ENCODE measurements around the gene MMEL1.

Gene MMEL1

DNA sequence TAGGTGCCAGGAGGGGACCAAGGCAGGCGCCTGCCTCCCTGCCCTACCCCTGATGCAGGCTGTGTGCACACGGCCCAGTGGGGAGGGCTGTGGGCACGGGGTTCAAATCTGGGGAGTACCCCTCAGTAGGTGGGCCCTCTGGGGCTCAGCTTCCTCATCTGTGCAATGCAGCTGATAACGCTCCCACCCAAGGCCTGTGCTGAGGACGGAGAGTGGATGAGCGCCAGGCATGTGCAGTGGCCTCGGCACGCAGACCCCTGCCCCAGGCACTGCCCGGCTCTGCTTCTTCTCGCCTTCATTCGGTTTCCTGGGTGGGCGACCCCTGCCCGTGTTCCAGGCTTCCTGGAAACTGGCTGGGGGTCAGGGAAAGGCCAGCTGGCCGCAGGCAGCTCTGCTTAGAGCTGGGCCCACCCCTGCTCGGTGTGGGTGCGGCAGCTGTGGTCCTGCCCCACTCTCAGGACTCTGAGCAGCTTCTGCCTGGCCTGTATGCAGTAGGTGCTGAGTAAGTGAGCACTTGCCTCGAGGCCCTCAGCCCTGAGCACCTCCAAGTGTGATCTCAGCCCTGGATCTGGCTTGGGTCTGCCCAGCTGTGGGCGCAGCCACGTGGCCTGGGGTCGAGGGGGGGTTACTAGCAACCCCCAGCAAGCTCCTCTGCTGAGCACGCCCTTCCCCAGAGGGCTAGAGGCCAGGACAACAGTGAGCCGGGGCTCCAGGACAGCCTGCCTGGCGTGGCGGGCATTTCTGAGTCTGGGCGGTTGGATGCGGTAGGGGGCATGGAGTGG is 88.5 kb downstream of the MMEL1 start:
- DNase-seq (ENCODE audit: low read depth in 3 of 3), result no peak

DNA sequence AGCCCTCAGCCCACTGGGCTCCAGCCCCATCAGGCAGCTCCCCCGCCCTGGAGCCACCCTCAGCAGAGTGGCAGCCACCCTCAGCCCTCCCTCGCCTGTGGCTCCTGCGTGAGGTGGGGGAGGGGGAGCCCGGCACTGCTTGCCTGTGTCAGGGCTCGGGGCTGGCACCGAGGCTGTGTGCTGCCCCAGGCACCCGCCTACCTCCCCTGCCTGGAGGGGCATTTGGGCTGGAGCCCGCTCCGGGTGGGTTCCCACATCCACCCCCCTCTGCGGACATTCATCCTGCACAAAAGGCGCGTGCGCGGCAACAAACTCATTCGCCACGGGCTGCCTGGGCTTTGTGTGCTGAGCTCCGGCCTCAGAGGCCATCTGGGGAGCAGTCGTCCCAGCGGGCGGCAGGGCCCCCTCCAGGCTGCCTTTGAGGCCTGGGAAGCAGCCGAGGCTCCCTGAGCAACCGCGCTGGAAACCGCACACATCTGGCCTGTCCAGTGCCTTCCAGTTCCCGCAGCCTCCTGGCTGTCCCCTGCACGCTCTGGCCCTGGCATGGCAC is 89.2 kb downstream of the MMEL1 start:
- DNase-seq (ENCODE audit: low read depth in 3 of 3), result no peak

DNA sequence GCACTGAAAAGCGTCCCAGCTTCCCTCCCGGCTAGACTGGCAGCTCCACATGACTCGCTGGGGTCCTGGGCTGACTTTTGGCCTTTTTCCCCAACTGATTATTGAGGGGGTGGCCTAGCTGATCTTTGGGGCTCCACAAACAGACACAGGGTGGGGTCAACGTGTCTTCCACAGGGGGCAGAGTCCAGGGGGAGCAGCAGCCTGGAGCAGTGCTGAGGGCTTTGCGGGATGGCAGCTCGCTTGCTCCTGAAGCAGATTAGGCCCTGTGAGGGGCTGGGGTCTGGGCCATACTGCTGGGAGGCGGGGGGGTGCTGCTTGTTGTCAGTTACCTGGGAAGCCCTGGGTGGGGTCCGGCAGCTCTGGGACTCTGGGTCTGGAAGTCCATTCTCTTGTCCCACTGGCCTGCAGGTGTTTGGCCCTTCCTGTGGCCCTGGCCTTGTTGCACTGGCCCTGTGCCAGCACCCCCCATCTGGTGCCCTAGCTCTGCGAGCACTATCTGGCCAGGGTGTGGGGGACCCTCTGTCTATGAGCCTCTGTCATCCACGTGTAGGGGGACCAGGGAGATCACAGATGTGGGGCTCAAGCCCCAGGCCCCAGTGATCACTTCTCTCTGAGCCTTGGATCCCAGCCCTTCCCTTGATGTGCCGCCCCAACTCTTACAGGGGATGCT is 90.4 kb downstream of the MMEL1 start:
- no peak for DNase-seq (ENCODE audit: low read depth in 3 of 3)

DNA sequence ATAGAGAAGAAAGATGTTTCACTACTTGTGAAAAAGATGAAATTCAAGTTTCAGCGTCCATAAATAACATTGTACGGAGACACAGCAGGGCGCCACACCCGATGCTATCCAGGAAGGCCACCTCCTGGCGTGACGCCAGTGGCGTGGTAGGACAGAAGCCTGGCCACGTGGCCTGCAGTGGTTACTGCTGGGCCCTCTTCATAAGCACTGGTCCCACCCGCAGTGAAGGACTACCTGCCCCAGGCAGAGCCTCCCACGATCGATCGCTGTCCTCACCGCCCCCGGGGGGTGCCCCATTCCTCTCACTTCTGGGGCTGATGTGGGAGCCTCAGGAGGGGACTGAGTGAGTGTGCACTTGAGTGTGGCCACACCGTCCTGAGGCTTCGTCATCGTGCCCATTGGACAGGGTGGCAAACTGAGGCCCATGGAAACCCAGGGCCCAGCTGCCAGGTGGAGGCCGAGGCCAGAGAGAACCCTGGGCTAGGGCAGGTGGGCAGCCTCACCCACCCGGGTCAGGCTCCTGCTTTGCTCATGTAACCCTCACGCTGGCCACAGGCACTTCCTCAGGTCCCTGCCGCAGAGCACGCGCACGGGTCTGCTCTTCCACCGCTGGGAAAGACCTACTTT is 91.1 kb downstream of the MMEL1 start:
- no peak for DNase-seq (ENCODE audit: low read depth in 3 of 3)

DNA sequence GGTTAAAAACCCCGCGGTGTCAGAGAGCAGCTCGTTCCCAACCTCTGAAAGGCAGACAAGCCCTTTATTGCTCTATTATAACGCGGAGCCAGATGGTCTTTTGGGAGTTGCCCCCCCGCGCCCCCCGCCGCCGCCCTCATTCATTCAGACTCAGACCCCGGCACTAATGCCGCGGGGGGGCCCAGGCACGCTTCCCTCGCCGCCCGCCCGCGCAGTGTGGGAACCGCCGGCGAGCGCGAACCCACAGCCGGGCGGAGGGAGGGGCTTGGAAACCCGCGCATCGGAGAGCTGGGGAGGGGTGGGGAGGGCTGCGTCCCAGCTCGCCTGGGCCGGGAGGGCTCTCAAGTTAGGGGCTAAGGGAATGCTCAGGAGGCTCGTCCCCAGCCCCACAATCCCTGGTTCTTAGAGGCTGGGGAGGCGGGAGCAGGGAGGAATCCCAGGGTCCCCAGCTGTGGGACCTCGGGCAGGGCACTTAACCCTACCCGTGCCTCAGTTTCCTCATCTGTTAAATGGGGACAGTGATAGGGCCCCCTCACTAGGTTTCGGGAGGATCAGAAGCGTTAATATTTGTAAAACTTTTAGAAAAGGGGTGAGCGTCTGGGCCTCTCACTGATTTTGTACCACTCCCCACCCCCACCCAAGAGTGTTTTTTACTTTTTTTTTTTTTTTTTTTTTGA is 91.9 kb downstream of the MMEL1 start:
- no peak for DNase-seq (ENCODE audit: low read depth in 3 of 3)

Data from stimulated activated CD4-positive, alpha-beta T cell treated with anti-CD3 and anti-CD28 coated beads, TNF-alpha, amount 100 ng/mL, for 48 hours (primary cell).